Measurements from ENCODE around the gene ACSS1.

ACSS1 gene

GRCh38 chr20:25087186-25087929 lies 29.4 kb upstream of the ACSS1 start:
- Histone ChIP-seq H3K27me3 (ENCODE audit: control insufficient read depth in 5 of 5, insufficient read depth in 4 of 5, low read length in 5 of 5) (peaks cover 46 to 66% (median 58%) of the 10 kb centered on the region in 5 donors), H3K4me1 (ENCODE audit: control insufficient read depth in 5 of 5, insufficient read depth in 5 of 5, low read length in 5 of 5) (peaks cover 0 to 14% (median 0%) of the 10 kb centered on the region in 5 donors), H3K9me3 (ENCODE audit: control insufficient read depth in 5 of 5, low read length in 5 of 5) (no peaks in the 10 kb centered on the region), H3K36me3 (ENCODE audit: control insufficient read depth in 5 of 5, insufficient read depth in 5 of 5, low read length in 5 of 5) (no peaks in the 10 kb centered on the region), H3K9ac (ENCODE audit: low read length in 5 of 5) (no peak overlapping the region), H3K27ac (ENCODE audit: low read depth, low read length) (no peak overlapping the region), H3K4me3 (ENCODE audit: low read depth in 1 of 5, low read length in 5 of 5) (no peak overlapping the region)

GRCh38 chr20:25085756-25086495 lies 28.0 kb upstream of the ACSS1 start:
- H3K4me3 ChIP-seq (ENCODE audit: low read depth in 1 of 5, low read length in 5 of 5): no peak overlapping the region
- H3K27ac ChIP-seq (ENCODE audit: low read depth, low read length): no peak overlapping the region
- peaks cover 58 to 76% (median 67%) of the 10 kb centered on the region in 5 donors for H3K27me3 ChIP-seq (ENCODE audit: control insufficient read depth in 5 of 5, insufficient read depth in 4 of 5, low read length in 5 of 5)
- H3K4me1 ChIP-seq (ENCODE audit: control insufficient read depth in 5 of 5, insufficient read depth in 5 of 5, low read length in 5 of 5): peaks cover 0 to 18% (median 0%) of the 10 kb centered on the region in 5 donors
- H3K9ac ChIP-seq (ENCODE audit: low read length in 5 of 5): no peak overlapping the region
- no peaks in the 10 kb centered on the region for H3K9me3 ChIP-seq (ENCODE audit: control insufficient read depth in 5 of 5, low read length in 5 of 5)
- H3K36me3 ChIP-seq (ENCODE audit: control insufficient read depth in 5 of 5, insufficient read depth in 5 of 5, low read length in 5 of 5): no peaks in the 10 kb centered on the region

- no peaks in the 10 kb centered on the region for H3K9me3 ChIP-seq (ENCODE audit: control insufficient read depth in 5 of 5, low read length in 5 of 5)
- peaks cover 0 to 18% (median 0%) of the 10 kb centered on the region in 5 donors for H3K4me1 ChIP-seq (ENCODE audit: control insufficient read depth in 5 of 5, insufficient read depth in 5 of 5, low read length in 5 of 5)
- H3K27ac ChIP-seq (ENCODE audit: low read depth, low read length): no peak overlapping the region
- no peak overlapping the region for H3K4me3 ChIP-seq (ENCODE audit: low read depth in 1 of 5, low read length in 5 of 5)
- H3K27me3 ChIP-seq (ENCODE audit: control insufficient read depth in 5 of 5, insufficient read depth in 4 of 5, low read length in 5 of 5): peaks cover 60 to 74% (median 72%) of the 10 kb centered on the region in 5 donors
- H3K36me3 ChIP-seq (ENCODE audit: control insufficient read depth in 5 of 5, insufficient read depth in 5 of 5, low read length in 5 of 5): no peaks in the 10 kb centered on the region
- H3K9ac ChIP-seq (ENCODE audit: low read length in 5 of 5): no peak overlapping the region
Observed at GRCh38 chr20:25084626-25085187, 26.8 kb upstream of the ACSS1 start.

GRCh38 chr20:25083773-25084625 lies 26.1 kb upstream of the ACSS1 start:
- no peak overlapping the region for H3K27ac ChIP-seq (ENCODE audit: low read depth, low read length)
- no peaks in the 10 kb centered on the region for H3K36me3 ChIP-seq (ENCODE audit: control insufficient read depth in 5 of 5, insufficient read depth in 5 of 5, low read length in 5 of 5)
- no peaks in the 10 kb centered on the region for H3K9me3 ChIP-seq (ENCODE audit: control insufficient read depth in 5 of 5, low read length in 5 of 5)
- no peak overlapping the region for H3K9ac ChIP-seq (ENCODE audit: low read length in 5 of 5)
- peak overlapping the region in 1 of 5 donors; percentile 22 for H3K4me3 ChIP-seq (ENCODE audit: low read depth in 1 of 5, low read length in 5 of 5)
- peaks cover 0 to 18% (median 0%) of the 10 kb centered on the region in 5 donors for H3K4me1 ChIP-seq (ENCODE audit: control insufficient read depth in 5 of 5, insufficient read depth in 5 of 5, low read length in 5 of 5)
- H3K27me3 ChIP-seq (ENCODE audit: control insufficient read depth in 5 of 5, insufficient read depth in 4 of 5, low read length in 5 of 5): peaks cover 63 to 82% (median 75%) of the 10 kb centered on the region in 5 donors

GRCh38 chr20:25083141-25083772 lies 25.3 kb upstream of the ACSS1 start:
- Histone ChIP-seq H3K27me3 (ENCODE audit: control insufficient read depth in 5 of 5, insufficient read depth in 4 of 5, low read length in 5 of 5) (peaks cover 68 to 89% (median 76%) of the 10 kb centered on the region in 5 donors), H3K4me3 (ENCODE audit: low read depth in 1 of 5, low read length in 5 of 5) (no peak overlapping the region)

GRCh38 chr20:25082498-25082873 lies 24.5 kb upstream of the ACSS1 start:
- Histone ChIP-seq H3K4me1 (ENCODE audit: control insufficient read depth in 5 of 5, insufficient read depth in 5 of 5, low read length in 5 of 5) (peaks cover 0 to 24% (median 6%) of the 10 kb centered on the region in 5 donors), H3K4me3 (ENCODE audit: low read depth in 1 of 5, low read length in 5 of 5) (no peak overlapping the region), H3K9ac (ENCODE audit: low read length in 5 of 5) (no peak overlapping the region), H3K27ac (ENCODE audit: low read depth, low read length) (no peak overlapping the region), H3K9me3 (ENCODE audit: control insufficient read depth in 5 of 5, low read length in 5 of 5) (no peaks in the 10 kb centered on the region), H3K27me3 (ENCODE audit: control insufficient read depth in 5 of 5, insufficient read depth in 4 of 5, low read length in 5 of 5) (peaks cover 64 to 96% (median 77%) of the 10 kb centered on the region in 5 donors), H3K36me3 (ENCODE audit: control insufficient read depth in 5 of 5, insufficient read depth in 5 of 5, low read length in 5 of 5) (no peaks in the 10 kb centered on the region)

More at GRCh38 chr20:25083141-25083772, 25.3 kb upstream of the ACSS1 start:
- Histone ChIP-seq H3K9me3 (ENCODE audit: control insufficient read depth in 5 of 5, low read length in 5 of 5) (no peaks in the 10 kb centered on the region), H3K4me1 (ENCODE audit: control insufficient read depth in 5 of 5, insufficient read depth in 5 of 5, low read length in 5 of 5) (peaks cover 0 to 18% (median 0%) of the 10 kb centered on the region in 5 donors), H3K36me3 (ENCODE audit: control insufficient read depth in 5 of 5, insufficient read depth in 5 of 5, low read length in 5 of 5) (no peaks in the 10 kb centered on the region), H3K9ac (ENCODE audit: low read length in 5 of 5) (no peak overlapping the region), H3K27ac (ENCODE audit: low read depth, low read length) (no peak overlapping the region)

GRCh38 chr20:25081730-25082497 lies 24.0 kb upstream of the ACSS1 start, which contains the start of gene VSX1:
Gene VSX1 (minus strand): TSS chr20:25082141. CDS start chr20:25082096, 45 bp downstream.
- H3K9ac ChIP-seq (ENCODE audit: low read length in 5 of 5): no peak within 1 kb of the TSS
- no peaks in the 10 kb centered on the region for H3K9me3 ChIP-seq (ENCODE audit: control insufficient read depth in 5 of 5, low read length in 5 of 5)
- no peak within 1 kb of the TSS for H3K27ac ChIP-seq (ENCODE audit: low read depth, low read length)
- H3K4me3 ChIP-seq (ENCODE audit: low read depth in 1 of 5, low read length in 5 of 5): no peak within 1 kb of the TSS
- H3K36me3 ChIP-seq (ENCODE audit: control insufficient read depth in 5 of 5, insufficient read depth in 5 of 5, low read length in 5 of 5): no peaks in the 10 kb centered on the region
- H3K4me1 ChIP-seq (ENCODE audit: control insufficient read depth in 5 of 5, insufficient read depth in 5 of 5, low read length in 5 of 5): peaks cover 0 to 28% (median 10%) of the 10 kb centered on the region in 5 donors
- H3K27me3 ChIP-seq (ENCODE audit: control insufficient read depth in 5 of 5, insufficient read depth in 4 of 5, low read length in 5 of 5): peaks cover 61 to 95% (median 72%) of the 10 kb centered on the region in 5 donors

- H3K4me1 ChIP-seq (ENCODE audit: control insufficient read depth in 5 of 5, insufficient read depth in 5 of 5, low read length in 5 of 5): peaks cover 0 to 29% (median 10%) of the 10 kb centered on the region in 5 donors
- no peaks in the 10 kb centered on the region for H3K36me3 ChIP-seq (ENCODE audit: control insufficient read depth in 5 of 5, insufficient read depth in 5 of 5, low read length in 5 of 5)
- no peaks in the 10 kb centered on the region for H3K9me3 ChIP-seq (ENCODE audit: control insufficient read depth in 5 of 5, low read length in 5 of 5)
- H3K4me3 ChIP-seq (ENCODE audit: low read depth in 1 of 5, low read length in 5 of 5): no peak overlapping the region
- H3K9ac ChIP-seq (ENCODE audit: low read length in 5 of 5): no peak overlapping the region
- H3K27ac ChIP-seq (ENCODE audit: low read depth, low read length): no peak overlapping the region
- peaks cover 54 to 93% (median 67%) of the 10 kb centered on the region in 5 donors for H3K27me3 ChIP-seq (ENCODE audit: control insufficient read depth in 5 of 5, insufficient read depth in 4 of 5, low read length in 5 of 5)
Observed at GRCh38 chr20:25081065-25081729, 23.3 kb upstream of the ACSS1 start.
